ENCODE measurements around the gene PCOLCE2. TPM values are rescaled to one million over a fixed set of nuclear protein-coding genes. Genes with fewer than 3 reads are reported as not detected.

The PCOLCE2 gene
- total RNA-seq, 4 donors from 2014 or later: 2.3 to 3.2 (median 2.5) TPM; not detected in 1

GRCh38 chr3:142801746-142802145 is 87.1 kb downstream of the PCOLCE2 start:
- Histone ChIP-seq H3K4me1 (no peaks in the 10 kb centered on the region), H3K36me3 (no peaks in the 10 kb centered on the region), H3K27ac (no peak overlapping the region), H3K9me3 (no peaks in the 10 kb centered on the region), H3K27me3 (no peaks in the 10 kb centered on the region), H3K4me3 (no peak overlapping the region)
- DNase-seq: no peak
- TF ChIP-seq POLR2A (IDR thresholded peaks at IDR 0.05) (no peak), CTCF (IDR thresholded peaks at IDR 0.05) (no peak)

- Histone ChIP-seq H3K27me3 (no peaks in the 10 kb centered on the region), H3K4me1 (no peaks in the 10 kb centered on the region), H3K9me3 (no peaks in the 10 kb centered on the region), H3K36me3 (no peaks in the 10 kb centered on the region), H3K27ac (no peak overlapping the region), H3K4me3 (no peak overlapping the region)
- no peak for DNase-seq
- TF ChIP-seq POLR2A (IDR thresholded peaks at IDR 0.05) (no peak), CTCF (IDR thresholded peaks at IDR 0.05) (no peak)
These were observed 92.1 kb downstream of the PCOLCE2 start for GRCh38 chr3:142796823-142797222.

GRCh38 chr3:142795332-142795731 is 93.6 kb downstream of the PCOLCE2 start:
- DNase-seq: no peak
- no peak overlapping the region for H3K27ac ChIP-seq
- H3K4me3 ChIP-seq: no peak overlapping the region
- no peak for TF ChIP-seq POLR2A (IDR thresholded peaks at IDR 0.05)
- H3K27me3 ChIP-seq: no peaks in the 10 kb centered on the region
- no peaks in the 10 kb centered on the region for H3K4me1 ChIP-seq
- no peaks in the 10 kb centered on the region for H3K36me3 ChIP-seq
- no peaks in the 10 kb centered on the region for H3K9me3 ChIP-seq

- Histone ChIP-seq H3K27ac (no peak overlapping the region), H3K4me1 (no peaks in the 10 kb centered on the region), H3K9me3 (no peaks in the 10 kb centered on the region), H3K36me3 (no peaks in the 10 kb centered on the region), H3K4me3 (no peak overlapping the region), H3K27me3 (no peaks in the 10 kb centered on the region)
- no peak for DNase-seq
- TF ChIP-seq CTCF (IDR thresholded peaks at IDR 0.05) (no peak), POLR2A (IDR thresholded peaks at IDR 0.05) (no peak)
These were observed 94.4 kb downstream of the PCOLCE2 start for GRCh38 chr3:142794508-142794907.

- no peak for DNase-seq
- TF ChIP-seq POLR2A (IDR thresholded peaks at IDR 0.05) (no peak), CTCF (IDR thresholded peaks at IDR 0.05) (no peak)
- no peaks in the 10 kb centered on the region for H3K27me3 ChIP-seq
- no peaks in the 10 kb centered on the region for H3K4me1 ChIP-seq
- no peak overlapping the region for H3K4me3 ChIP-seq
- no peaks in the 10 kb centered on the region for H3K36me3 ChIP-seq
- no peak overlapping the region for H3K27ac ChIP-seq
- H3K9me3 ChIP-seq: no peaks in the 10 kb centered on the region
These were observed 101.2 kb downstream of the PCOLCE2 start for GRCh38 chr3:142787719-142788118.

GRCh38 chr3:142785996-142786395 is 102.9 kb downstream of the PCOLCE2 start:
- TF ChIP-seq CTCF (IDR thresholded peaks at IDR 0.05) (no peak), POLR2A (IDR thresholded peaks at IDR 0.05) (no peak)
- Histone ChIP-seq H3K9me3 (no peaks in the 10 kb centered on the region), H3K4me1 (no peaks in the 10 kb centered on the region), H3K27me3 (no peaks in the 10 kb centered on the region), H3K4me3 (no peak overlapping the region), H3K27ac (no peak overlapping the region), H3K36me3 (no peaks in the 10 kb centered on the region)
- DNase-seq: no peak
